Measurements from ENCODE around the gene GPC3.

The GPC3 gene

GRCh38 chrX:133674726-133675470, 310.5 kb downstream of the GPC3 start:
- Histone ChIP-seq H3K36me3 (ENCODE audit: insufficient read depth, low read length) (no peaks in the 10 kb centered on the region), H3K9ac (ENCODE audit: low read depth, low read length) (no peak overlapping the region), H3K9me3 (ENCODE audit: control insufficient read depth, insufficient read depth, low read length) (no peaks in the 10 kb centered on the region), H3K4me1 (ENCODE audit: insufficient read depth, low read length) (peaks cover 34% of the 10 kb centered on the region)

- Histone ChIP-seq H3K9me3 (ENCODE audit: control insufficient read depth, insufficient read depth, low read length) (no peaks in the 10 kb centered on the region), H3K36me3 (ENCODE audit: insufficient read depth, low read length) (no peaks in the 10 kb centered on the region), H3K4me1 (ENCODE audit: insufficient read depth, low read length) (peaks cover 38% of the 10 kb centered on the region), H3K9ac (ENCODE audit: low read depth, low read length) (no peak overlapping the region)
Observed at GRCh38 chrX:133670383-133670782, 315.0 kb downstream of the GPC3 start.

- Histone ChIP-seq H3K9me3 (ENCODE audit: control insufficient read depth, insufficient read depth, low read length) (no peaks in the 10 kb centered on the region), H3K4me1 (ENCODE audit: insufficient read depth, low read length) (peaks cover 27% of the 10 kb centered on the region), H3K9ac (ENCODE audit: low read depth, low read length) (no peak overlapping the region), H3K36me3 (ENCODE audit: insufficient read depth, low read length) (no peaks in the 10 kb centered on the region)
Observed at GRCh38 chrX:133669214-133669613, 316.2 kb downstream of the GPC3 start.

- H3K4me1 ChIP-seq (ENCODE audit: insufficient read depth, low read length) = peaks cover 24% of the 10 kb centered on the region
- no peaks in the 10 kb centered on the region for H3K36me3 ChIP-seq (ENCODE audit: insufficient read depth, low read length)
- H3K9ac ChIP-seq (ENCODE audit: low read depth, low read length) = no peak overlapping the region
- no peaks in the 10 kb centered on the region for H3K9me3 ChIP-seq (ENCODE audit: control insufficient read depth, insufficient read depth, low read length)
Observed at GRCh38 chrX:133668225-133668931, 317.0 kb downstream of the GPC3 start.

GRCh38 chrX:133666256-133666655, 319.1 kb downstream of the GPC3 start:
- no peaks in the 10 kb centered on the region for H3K9me3 ChIP-seq (ENCODE audit: control insufficient read depth, insufficient read depth, low read length)
- peaks cover 20% of the 10 kb centered on the region for H3K4me1 ChIP-seq (ENCODE audit: insufficient read depth, low read length)
- H3K36me3 ChIP-seq (ENCODE audit: insufficient read depth, low read length) = no peaks in the 10 kb centered on the region
- no peak overlapping the region for H3K9ac ChIP-seq (ENCODE audit: low read depth, low read length)

- Histone ChIP-seq H3K9me3 (ENCODE audit: control insufficient read depth, insufficient read depth, low read length) (no peaks in the 10 kb centered on the region), H3K9ac (ENCODE audit: low read depth, low read length) (no peak overlapping the region), H3K36me3 (ENCODE audit: insufficient read depth, low read length) (no peaks in the 10 kb centered on the region), H3K4me1 (ENCODE audit: insufficient read depth, low read length) (peaks cover 5% of the 10 kb centered on the region)
Observed at GRCh38 chrX:133661962-133662839, 323.2 kb downstream of the GPC3 start.

GRCh38 chrX:133660281-133660680, 325.1 kb downstream of the GPC3 start:
- H3K9ac ChIP-seq (ENCODE audit: low read depth, low read length) = no peak overlapping the region
- no peaks in the 10 kb centered on the region for H3K36me3 ChIP-seq (ENCODE audit: insufficient read depth, low read length)
- H3K9me3 ChIP-seq (ENCODE audit: control insufficient read depth, insufficient read depth, low read length) = no peaks in the 10 kb centered on the region
- peaks cover 13% of the 10 kb centered on the region for H3K4me1 ChIP-seq (ENCODE audit: insufficient read depth, low read length)

- H3K9ac ChIP-seq (ENCODE audit: low read depth, low read length) = no peak overlapping the region
- peaks cover 13% of the 10 kb centered on the region for H3K4me1 ChIP-seq (ENCODE audit: insufficient read depth, low read length)
- H3K36me3 ChIP-seq (ENCODE audit: insufficient read depth, low read length) = no peaks in the 10 kb centered on the region
- no peaks in the 10 kb centered on the region for H3K9me3 ChIP-seq (ENCODE audit: control insufficient read depth, insufficient read depth, low read length)
Observed at GRCh38 chrX:133658293-133658911, 327.0 kb downstream of the GPC3 start.

GRCh38 chrX:133655275-133656265, 329.8 kb downstream of the GPC3 start:
- Histone ChIP-seq H3K4me1 (ENCODE audit: insufficient read depth, low read length) (peaks cover 13% of the 10 kb centered on the region), H3K36me3 (ENCODE audit: insufficient read depth, low read length) (no peaks in the 10 kb centered on the region), H3K9me3 (ENCODE audit: control insufficient read depth, insufficient read depth, low read length) (no peaks in the 10 kb centered on the region), H3K9ac (ENCODE audit: low read depth, low read length) (no peak overlapping the region; the same call in 1 of the 2 replicates)

GRCh38 chrX:133654811-133655210, 330.6 kb downstream of the GPC3 start:
- H3K36me3 ChIP-seq (ENCODE audit: insufficient read depth, low read length) = no peaks in the 10 kb centered on the region
- H3K4me1 ChIP-seq (ENCODE audit: insufficient read depth, low read length) = peaks cover 17% of the 10 kb centered on the region
- H3K9me3 ChIP-seq (ENCODE audit: control insufficient read depth, insufficient read depth, low read length) = no peaks in the 10 kb centered on the region
- H3K9ac ChIP-seq (ENCODE audit: low read depth, low read length) = no peak overlapping the region

- Histone ChIP-seq H3K4me1 (ENCODE audit: insufficient read depth, low read length) (peaks cover 27% of the 10 kb centered on the region), H3K9me3 (ENCODE audit: control insufficient read depth, insufficient read depth, low read length) (no peaks in the 10 kb centered on the region), H3K36me3 (ENCODE audit: insufficient read depth, low read length) (no peaks in the 10 kb centered on the region), H3K9ac (ENCODE audit: low read depth, low read length) (no peak overlapping the region)
Observed at GRCh38 chrX:133653358-133653757, 332.0 kb downstream of the GPC3 start.

- Histone ChIP-seq H3K9me3 (ENCODE audit: control insufficient read depth, insufficient read depth, low read length) (no peaks in the 10 kb centered on the region), H3K36me3 (ENCODE audit: insufficient read depth, low read length) (no peaks in the 10 kb centered on the region), H3K9ac (ENCODE audit: low read depth, low read length) (no peak overlapping the region), H3K4me1 (ENCODE audit: insufficient read depth, low read length) (peaks cover 22% of the 10 kb centered on the region)
Observed at GRCh38 chrX:133652185-133652584, 333.2 kb downstream of the GPC3 start.

- H3K36me3 ChIP-seq (ENCODE audit: insufficient read depth, low read length) = no peaks in the 10 kb centered on the region
- H3K9me3 ChIP-seq (ENCODE audit: control insufficient read depth, insufficient read depth, low read length) = no peaks in the 10 kb centered on the region
- no peak overlapping the region for H3K9ac ChIP-seq (ENCODE audit: low read depth, low read length)
- H3K4me1 ChIP-seq (ENCODE audit: insufficient read depth, low read length) = peaks cover 14% of the 10 kb centered on the region
Observed at GRCh38 chrX:133650239-133650638, 335.2 kb downstream of the GPC3 start.

Data from ES-I3 (cell line).